Astrocyte (in vitro differentiated cells and primary cell): ENCODE measurements around the gene BIRC7.

ENCODE experiments used
- EZH2 ChIP-seq: IDR thresholded peaks from 2 replicates; pipeline ENCODE4 v1.6.1; 2012; ENCODE audit warnings: mild to moderate bottlenecking, low read length, inconsistent platforms; ENCODE audit not compliant: insufficient read depth
- TF ChIP-seq, protein P1 (sequence below): IDR thresholded peaks from 2 replicates; pipeline ENCODE4 v1.5.1; 2011; ENCODE audit warnings: low read depth, mild to moderate bottlenecking, inconsistent platforms, low read length, moderate library complexity; ENCODE audit not compliant: insufficient read depth

DNA sequence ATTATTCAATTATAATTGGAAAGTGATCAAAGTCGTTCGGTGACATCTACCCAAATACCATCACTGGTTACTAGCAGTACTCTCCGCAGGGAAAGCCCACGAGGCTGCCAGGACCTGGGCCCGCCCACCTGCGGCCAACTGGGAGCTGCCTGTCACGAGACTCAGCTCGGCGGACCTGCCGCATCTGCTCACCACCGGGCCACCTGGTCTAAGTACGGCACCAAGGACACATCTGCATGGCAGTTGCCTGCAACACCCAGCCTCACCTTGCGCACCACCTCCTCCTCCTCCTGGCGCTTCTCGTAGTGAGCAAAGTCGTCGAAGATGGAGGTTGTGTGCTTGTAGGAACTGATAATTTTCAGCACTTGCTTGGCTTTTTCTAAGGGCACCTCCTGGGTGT is 33.7 kb upstream of the BIRC7 start:
- TF ChIP-seq, protein P1, sequence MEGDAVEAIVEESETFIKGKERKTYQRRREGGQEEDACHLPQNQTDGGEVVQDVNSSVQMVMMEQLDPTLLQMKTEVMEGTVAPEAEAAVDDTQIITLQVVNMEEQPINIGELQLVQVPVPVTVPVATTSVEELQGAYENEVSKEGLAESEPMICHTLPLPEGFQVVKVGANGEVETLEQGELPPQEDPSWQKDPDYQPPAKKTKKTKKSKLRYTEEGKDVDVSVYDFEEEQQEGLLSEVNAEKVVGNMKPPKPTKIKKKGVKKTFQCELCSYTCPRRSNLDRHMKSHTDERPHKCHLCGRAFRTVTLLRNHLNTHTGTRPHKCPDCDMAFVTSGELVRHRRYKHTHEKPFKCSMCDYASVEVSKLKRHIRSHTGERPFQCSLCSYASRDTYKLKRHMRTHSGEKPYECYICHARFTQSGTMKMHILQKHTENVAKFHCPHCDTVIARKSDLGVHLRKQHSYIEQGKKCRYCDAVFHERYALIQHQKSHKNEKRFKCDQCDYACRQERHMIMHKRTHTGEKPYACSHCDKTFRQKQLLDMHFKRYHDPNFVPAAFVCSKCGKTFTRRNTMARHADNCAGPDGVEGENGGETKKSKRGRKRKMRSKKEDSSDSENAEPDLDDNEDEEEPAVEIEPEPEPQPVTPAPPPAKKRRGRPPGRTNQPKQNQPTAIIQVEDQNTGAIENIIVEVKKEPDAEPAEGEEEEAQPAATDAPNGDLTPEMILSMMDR, result no peak
- TF ChIP-seq EZH2, result no peak
